H1 (cell line): ENCODE data around the gene PPM1F. TPM values are rescaled to one million over a fixed set of nuclear protein-coding genes. Genes with fewer than 3 reads are reported as not detected.
A peak's percentile ranks its signal among the peaks of the same experiment; 100 is the strongest.

ENCODE experiments used
- ASH2L ChIP-seq: fragments of 200-600, 300-600 bp; sonication (generic); IDR thresholded peaks from one replicate; pipeline ENCODE4 v1.7.1; 2017; ENCODE audit warnings: low read length
- CREB1 ChIP-seq: IDR thresholded peaks from 2 replicates; pipeline ENCODE4 v1.6.1; 2012; ENCODE audit warnings: inconsistent platforms
- CTCF ChIP-seq, 3 experiments: IDR thresholded peaks; 1 replicate in 2 of 3; 2 replicates in 1 of 3; pipeline versions ENCODE4 v1.5.1 to v1.6.1; 2011; ENCODE audit warnings: low read length in 3 of 3, mild to moderate bottlenecking in 3 of 3, inconsistent platforms in 2 of 3, low read depth in 1 of 3, moderate library complexity in 1 of 3; ENCODE audit not compliant: insufficient read depth in 1 of 3; ENCODE audit errors: control extremely low read depth in 1 of 3
- E2F6 ChIP-seq: IDR thresholded peaks from 2 replicates; pipeline ENCODE4 v1.6.1; 2012; ENCODE audit warnings: inconsistent platforms
- FOSL1 ChIP-seq: IDR thresholded peaks from 2 replicates; pipeline ENCODE4 v1.6.1; 2011; ENCODE audit warnings: mild to moderate bottlenecking, low read depth, low read length, moderate library complexity; ENCODE audit not compliant: insufficient read depth
- GTF2F1 ChIP-seq: IDR thresholded peaks from 2 replicates; pipeline ENCODE4 v1.6.1; 2012; ENCODE audit warnings: low read depth, low read length, improper control_type of control experiment, borderline replicate concordance
- JUND ChIP-seq: IDR thresholded peaks from 2 replicates; pipeline ENCODE4 v1.6.1; 2011; ENCODE audit warnings: mild to moderate bottlenecking, improper control_type of control experiment, low read length
- KDM5A ChIP-seq: fragments of 200-600 bp; IDR thresholded peaks from 2 replicates; pipeline ENCODE4 v1.7.1; 2012; ENCODE audit warnings: mild to moderate bottlenecking, low read length, inconsistent platforms, mixed read lengths
- NANOG ChIP-seq: IDR thresholded peaks from 2 replicates; pipeline ENCODE4 v1.6.1; 2011; ENCODE audit warnings: low read length, low read depth, mild to moderate bottlenecking, inconsistent platforms; ENCODE audit not compliant: insufficient read depth, poor library complexity, severe bottlenecking
- PHF8 ChIP-seq: fragments of 200-600 bp; sonication (generic); conservative IDR thresholded peaks from 2 replicates; pipeline ENCODE4 v1.7.1; 2012; ENCODE audit warnings: low read depth, mild to moderate bottlenecking, inconsistent platforms, low read length, moderate library complexity
- POLR2A ChIP-seq, 2 experiments: IDR thresholded peaks; 1 replicate in 1 of 2; 2 replicates in 1 of 2; pipeline ENCODE4 v1.6.1; 2011; ENCODE audit warnings: low read depth in 2 of 2, low read length in 2 of 2, mild to moderate bottlenecking in 2 of 2; ENCODE audit errors: control extremely low read depth in 1 of 2
- POLR2AphosphoS5 ChIP-seq: IDR thresholded peaks from 2 replicates; pipeline ENCODE4 v1.6.1; 2011; ENCODE audit warnings: low read depth, low read length
- RFX5 ChIP-seq: IDR thresholded peaks from 2 replicates; pipeline ENCODE4 v1.6.1; 2011; ENCODE audit warnings: low read depth, low read length, improper control_type of control experiment, borderline replicate concordance
- SIN3A ChIP-seq, 2 experiments: IDR thresholded peaks in 1 of 2; conservative IDR thresholded peaks in 1 of 2; 2 replicates each; pipeline ENCODE4 v1.6.1; 2011 to 2012; ENCODE audit warnings: low read length in 2 of 2, improper control_type of control experiment in 1 of 2, low read depth in 1 of 2, mild to moderate bottlenecking in 1 of 2
- SP4 ChIP-seq: IDR thresholded peaks from 2 replicates; pipeline ENCODE4 v1.6.1; 2012; ENCODE audit warnings: low read length, inconsistent platforms
- SRF ChIP-seq: IDR thresholded peaks from 2 replicates; pipeline ENCODE4 v1.6.1; 2011; ENCODE audit warnings: mild to moderate bottlenecking, low read depth, low read length, moderate library complexity
- TAF1 ChIP-seq: IDR thresholded peaks from 2 replicates; pipeline ENCODE4 v1.6.1; 2011; ENCODE audit warnings: mild to moderate bottlenecking, low read depth, low read length
- TAF7 ChIP-seq: optimal IDR thresholded peaks from 2 replicates; pipeline ENCODE3; 2011; ENCODE audit warnings: low read depth, mild to moderate bottlenecking, inconsistent platforms, low read length, moderate library complexity, borderline replicate concordance
- TBP ChIP-seq: IDR thresholded peaks from 2 replicates; pipeline ENCODE4 v1.6.1; 2011; ENCODE audit warnings: low read depth, low read length, improper control_type of control experiment
- TEAD4 ChIP-seq: IDR thresholded peaks from 2 replicates; pipeline ENCODE4 v1.6.1; 2012; ENCODE audit warnings: low read depth, low read length, inconsistent platforms, mixed read lengths
- polyA plus RNA-seq, 7 experiments: library from polyadenylated mRNA; depleted of rRNA in 3 of 7; stranded (reverse) in 5 of 7; unstranded in 2 of 7; fragments of >200 nt in 5 of 7; fragments of 200-250 nt in 2 of 7; gene quantifications; 1 replicate in 5 of 7; 2 replicates in 1 of 7; 4 replicates in 1 of 7; pipeline versions ENCODE4 v1.2.1 to v1.2.3, GENCODE V29; 2011 to 2013; ENCODE audit warnings: missing spikeins in 2 of 7, mixed read lengths in 2 of 7
- total RNA-seq: library from RNA; stranded (reverse); fragmentation: NEBNext Ultra II Directional; extraction: Animal tissue kit (Norgen Biotek cat#: 25700); gene quantifications from 2 replicates; pipeline ENCODE4 v1.2.1, GENCODE V29; 2021
- TF ChIP-seq, protein P1 (sequence below): IDR thresholded peaks from 2 replicates; pipeline ENCODE4 v1.6.1; 2011; ENCODE audit warnings: low read length, improper control_type of control experiment

The PPM1F gene
- total and polyA plus RNA-seq, 2 of the 8 experiments (the other 6 are each of a cell fraction or from before 2014, with no cell fraction given) = 12.4 to 22.8 TPM

GRCh38 chr22:21982338-21982965, 29.8 kb upstream of the PPM1F start, which contains the start of gene TOP3B (continued):
- peak; percentile 31; the same call in 1 of the 2 replicates for TF ChIP-seq E2F6
- TF ChIP-seq SP4 = no peak
- TF ChIP-seq CTCF (IDR thresholded peaks at IDR 0.05; ENCODE audit: control extremely low read depth in 1 of 3, insufficient read depth in 1 of 3, low read depth in 1 of 3, low read length in 3 of 3) = no peak
- TF ChIP-seq GTF2F1 = peak; percentile 37; the same call in 1 of the 2 replicates
- peak; percentile 87 for TF ChIP-seq TAF7
- TF ChIP-seq TAF1 = peak; percentile 97
- peak in 1 of 2 experiments; percentile 93; a peak in 2 of 3 replicates for TF ChIP-seq POLR2A (IDR thresholded peaks at IDR 0.05; ENCODE audit: control extremely low read depth in 1 of 2, low read depth in 2 of 2, low read length in 2 of 2)
- TF ChIP-seq SRF = peak; percentile 73
- peak; percentile 44; the same call in 1 of the 2 replicates for TF ChIP-seq TEAD4
- no peak for TF ChIP-seq ASH2L
- TF ChIP-seq, protein P1, sequence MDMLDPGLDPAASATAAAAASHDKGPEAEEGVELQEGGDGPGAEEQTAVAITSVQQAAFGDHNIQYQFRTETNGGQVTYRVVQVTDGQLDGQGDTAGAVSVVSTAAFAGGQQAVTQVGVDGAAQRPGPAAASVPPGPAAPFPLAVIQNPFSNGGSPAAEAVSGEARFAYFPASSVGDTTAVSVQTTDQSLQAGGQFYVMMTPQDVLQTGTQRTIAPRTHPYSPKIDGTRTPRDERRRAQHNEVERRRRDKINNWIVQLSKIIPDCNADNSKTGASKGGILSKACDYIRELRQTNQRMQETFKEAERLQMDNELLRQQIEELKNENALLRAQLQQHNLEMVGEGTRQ = no peak
- peak; percentile 57 for TF ChIP-seq NANOG
- TF ChIP-seq RFX5 = no peak
- TF ChIP-seq CREB1 = peak; percentile 57; the same call in 1 of the 2 replicates
- TF ChIP-seq TBP = peak; percentile 91
- TF ChIP-seq FOSL1 = no peak
- TF ChIP-seq PHF8 = peak; percentile 98
- peak; percentile 8 to 74; a peak in 2 of 4 replicates for TF ChIP-seq SIN3A (conservative IDR thresholded peaks at IDR 0.05 in 1 of 2, IDR thresholded peaks at IDR 0.05 in 1 of 2; ENCODE audit: low read depth in 1 of 2, low read length in 2 of 2)
- peak; percentile 78; the same call in 1 of the 2 replicates for TF ChIP-seq KDM5A
- TF ChIP-seq JUND = no peak; the same call in 1 of the 2 replicates
- TF ChIP-seq POLR2AphosphoS5 = peak; percentile 87
